Stimulated activated CD8-positive, alpha-beta memory T cell treated with anti-CD3 and anti-CD28 coated beads, Interleukin-7, amount 100 ng/mL, for 1 hour (primary cell): ENCODE measurements around the gene CUEDC2.

Source experiments
- DNase-seq, 2 donors: peaks; one replicate each; pipeline ENCODE4 v3.0.0-alpha.2; 2020; ENCODE audit warnings: low read depth in 2 of 2

CUEDC2 gene

GRCh38 chr10:102432162-102432950, at the start of gene CUEDC2:
Gene CUEDC2, minus strand, starts transcription at chr10:102432574. Its CDS starts 7,386 bp downstream, at chr10:102425188.
- DNase-seq: peak; percentile 92 to 95

GRCh38 chr10:102480396-102480795, 48.0 kb upstream of the CUEDC2 start:
- DNase-seq: no peak

GRCh38 chr10:102479651-102480050, 47.3 kb upstream of the CUEDC2 start:
- DNase-seq: no peak

GRCh38 chr10:102476466-102477141, 44.2 kb upstream of the CUEDC2 start:
- no peak for DNase-seq

GRCh38 chr10:102475451-102476040, 43.2 kb upstream of the CUEDC2 start:
- no peak for DNase-seq

GRCh38 chr10:102473445-102474331, 41.3 kb upstream of the CUEDC2 start:
- DNase-seq: no peak

GRCh38 chr10:102470579-102471546, 38.5 kb upstream of the CUEDC2 start:
- no peak for DNase-seq

GRCh38 chr10:102468683-102469082, 36.3 kb upstream of the CUEDC2 start:
- DNase-seq: no peak

GRCh38 chr10:102467971-102468438, 35.6 kb upstream of the CUEDC2 start:
- DNase-seq: no peak

GRCh38 chr10:102467318-102467717, 34.9 kb upstream of the CUEDC2 start:
- no peak for DNase-seq

- DNase-seq: no peak
Measured at GRCh38 chr10:102465466-102465865, 33.1 kb upstream of the CUEDC2 start.

- no peak for DNase-seq
Measured at GRCh38 chr10:102463983-102464382, 31.6 kb upstream of the CUEDC2 start.

- DNase-seq: no peak
Measured at GRCh38 chr10:102462512-102463054, 30.2 kb upstream of the CUEDC2 start.

- DNase-seq: peak; percentile 83 to 87
Measured at GRCh38 chr10:102461187-102462054, 29.0 kb upstream of the CUEDC2 start.

- no peak for DNase-seq
Measured at GRCh38 chr10:102460836-102461186, 28.4 kb upstream of the CUEDC2 start.

GRCh38 chr10:102458656-102459055, 26.3 kb upstream of the CUEDC2 start:
- no peak for DNase-seq

- DNase-seq: no peak
Measured at GRCh38 chr10:102457591-102458150, 25.3 kb upstream of the CUEDC2 start.

GRCh38 chr10:102455893-102456471, 23.6 kb upstream of the CUEDC2 start:
- no peak for DNase-seq
